ENCODE measurements around the gene CRYBG1. TPM values are rescaled to one million over a fixed set of nuclear protein-coding genes. Genes with fewer than 3 reads are reported as not detected.
"Not testable (repeated sequence)": the region's sequence is repeated elsewhere in the genome, so short reads cannot be mapped to it uniquely, and the experiment has no call there.

CRYBG1 gene
- total and polyA plus RNA-seq, 2 experiments from 2014 or later = 3.2 to 10.0 TPM

GRCh38 chr6:106396426-106397220 is 36.1 kb downstream of the CRYBG1 start:
- Histone ChIP-seq H3K4me1 (ENCODE audit: insufficient read depth) (peaks cover 16% of the 10 kb centered on the region), H3K9me2 (replicated peaks; ENCODE audit: insufficient read depth) (no peaks in the 10 kb centered on the region), H3K36me3 (replicated peaks; ENCODE audit: insufficient read depth, low read depth) (no peaks in the 10 kb centered on the region), H3K79me2 (no peaks in the 10 kb centered on the region), H3K9me3 (ENCODE audit: low read depth) (no peaks in the 10 kb centered on the region), H3K27ac (no peak overlapping the region), H4K20me1 (ENCODE audit: insufficient read depth, poor library complexity, severe bottlenecking) (no peaks in the 10 kb centered on the region), H3K4me3 (no peak overlapping the region), H2AFZ (no peak overlapping the region), H3K27me3 (no peaks in the 10 kb centered on the region), H3K4me2 (no peak overlapping the region)
- no peak for DNase-seq (ENCODE audit: low spot score)
- TF ChIP-seq EZH2 (IDR thresholded peaks at IDR 0.05; ENCODE audit: borderline replicate concordance) (no peak), EZH2phosphoT487 (IDR thresholded peaks at IDR 0.05; ENCODE audit: low read depth, severe bottlenecking, unreplicated experiment) (no peak)
- 86% methylated on average over 7 of the region's 7 CpGs for whole genome bisulfite sequencing (ENCODE audit: low lambda C conversion rate, missing lambda C conversion rate)

GRCh38 chr6:106397431-106397830 is 36.9 kb downstream of the CRYBG1 start:
- Histone ChIP-seq H4K20me1 (ENCODE audit: insufficient read depth, poor library complexity, severe bottlenecking) (no peaks in the 10 kb centered on the region), H3K36me3 (replicated peaks; ENCODE audit: insufficient read depth, low read depth) (no peaks in the 10 kb centered on the region), H3K27ac (no peak overlapping the region), H3K9me2 (replicated peaks; ENCODE audit: insufficient read depth) (no peaks in the 10 kb centered on the region), H3K4me3 (no peak overlapping the region), H3K4me1 (ENCODE audit: insufficient read depth) (peaks cover 16% of the 10 kb centered on the region), H3K9me3 (ENCODE audit: low read depth) (no peaks in the 10 kb centered on the region), H2AFZ (no peak overlapping the region), H3K27me3 (no peaks in the 10 kb centered on the region), H3K79me2 (no peaks in the 10 kb centered on the region), H3K4me2 (no peak overlapping the region)
- TF ChIP-seq EZH2phosphoT487 (IDR thresholded peaks at IDR 0.05; ENCODE audit: low read depth, severe bottlenecking, unreplicated experiment) = no peak
- TF ChIP-seq EZH2 (IDR thresholded peaks at IDR 0.05; ENCODE audit: borderline replicate concordance) = no peak
- no peak for TF ChIP-seq CTCF (IDR thresholded peaks at IDR 0.05; ENCODE audit: poor library complexity)
- 63% methylated on average over 2 of the region's 2 CpGs for WGBS (ENCODE audit: low lambda C conversion rate, missing lambda C conversion rate)
- no peak for DNase-seq (ENCODE audit: low spot score)

GRCh38 chr6:106398621-106399020 is 38.1 kb downstream of the CRYBG1 start:
- Histone ChIP-seq H3K4me2 (no peak overlapping the region), H3K9me2 (replicated peaks; ENCODE audit: insufficient read depth) (no peaks in the 10 kb centered on the region), H3K4me1 (ENCODE audit: insufficient read depth) (peaks cover 16% of the 10 kb centered on the region), H3K27ac (no peak overlapping the region), H3K79me2 (no peaks in the 10 kb centered on the region), H3K9me3 (ENCODE audit: low read depth) (no peaks in the 10 kb centered on the region), H2AFZ (no peak overlapping the region), H3K36me3 (replicated peaks; ENCODE audit: insufficient read depth, low read depth) (no peaks in the 10 kb centered on the region), H3K4me3 (no peak overlapping the region), H3K27me3 (no peaks in the 10 kb centered on the region), H4K20me1 (ENCODE audit: insufficient read depth, poor library complexity, severe bottlenecking) (no peaks in the 10 kb centered on the region)
- 64% methylated on average over 3 of the region's 3 CpGs for WGBS (ENCODE audit: low lambda C conversion rate, missing lambda C conversion rate)
- DNase-seq (ENCODE audit: low spot score) = no peak
- TF ChIP-seq EZH2phosphoT487 (IDR thresholded peaks at IDR 0.05; ENCODE audit: low read depth, severe bottlenecking, unreplicated experiment) (no peak), EZH2 (IDR thresholded peaks at IDR 0.05; ENCODE audit: borderline replicate concordance) (no peak), CTCF (IDR thresholded peaks at IDR 0.05; ENCODE audit: poor library complexity) (no peak)

GRCh38 chr6:106405044-106405443 is 44.5 kb downstream of the CRYBG1 start:
- not testable (repeated sequence) for H3K9me2 ChIP-seq (replicated peaks; ENCODE audit: insufficient read depth); H3K36me3 ChIP-seq (replicated peaks; ENCODE audit: insufficient read depth, low read depth); H2AFZ ChIP-seq; H3K4me3 ChIP-seq; H3K27me3 ChIP-seq; H3K4me2 ChIP-seq; H3K9me3 ChIP-seq (ENCODE audit: low read depth); H3K27ac ChIP-seq; H3K4me1 ChIP-seq (ENCODE audit: insufficient read depth); H3K79me2 ChIP-seq; DNase-seq (ENCODE audit: low spot score); H4K20me1 ChIP-seq (ENCODE audit: insufficient read depth, poor library complexity, severe bottlenecking)
- 69% methylated on average over 5 of the region's 5 CpGs for WGBS (ENCODE audit: low lambda C conversion rate, missing lambda C conversion rate)
